GM12878 (cell line): ENCODE measurements around the gene MMP3. TPM values are rescaled to one million over a fixed set of nuclear protein-coding genes. Genes with fewer than 3 reads are reported as not detected.

Experiments used
- ATAC-seq: fragments of 200-7000 bp; cut with Tn5 transposase; 3 replicates; pipeline ENCODE4 v1.9.1; 2020; ENCODE audit warnings: mild to moderate bottlenecking, moderate library complexity
- BruUV-seq: library from RNA; stranded (reverse); fragments of 400-500 nt; replicated peaks from 2 replicates; lab custom pipeline; 2021; lab: Mats Ljungman, UMichigan
- CTCF ChIA-PET: fragments of 300-600 bp; sonication (Branson Sonifier 250); formaldehyde crosslinking; extraction: SDS; loops from one replicate; lab custom pipeline; 2021; ENCODE audit warnings: inconsistent platforms; lab: Yijun Ruan, JAX
- POLR2A ChIA-PET: fragments of 350-600 bp; formaldehyde crosslinking; extraction: SDS; loops from one replicate; lab custom pipeline; 2021; ENCODE audit warnings: inconsistent platforms; lab: Charles Lee
- RAD21 ChIA-PET: fragments of 300-600 bp; sonication (Branson Sonifier 250); formaldehyde crosslinking; loops from one replicate; lab custom pipeline; 2023; ENCODE audit warnings: antibody characterized with exemption; ENCODE audit not compliant: unreplicated experiment; lab: Charles Lee
- SMC1A ChIA-PET: fragments of 300-600 bp; sonication (Branson Sonifier 250); formaldehyde crosslinking; loops from one replicate; lab custom pipeline; 2023; ENCODE audit not compliant: unreplicated experiment, uncharacterized antibody; lab: Charles Lee
- DNase-seq: peaks from one replicate; pipeline ENCODE4 v3.0.0-alpha.2; 2011; ENCODE audit warnings: low read depth, low spot score
- FAIRE-seq: peaks from 3 replicates; lab custom pipeline; 2011; peaks lifted over from hg19 to GRCh38; lab: Jason Lieb, UNC
- H2AFZ ChIP-seq: 2 replicates; pipeline ENCODE4 v1.6.0; 2011; ENCODE audit warnings: low read depth, low read length, control low read depth; ENCODE audit not compliant: control insufficient read depth
- H3K27ac ChIP-seq: 2 replicates; pipeline ENCODE4 v1.5.1; 2011; ENCODE audit warnings: control low read depth; ENCODE audit not compliant: control insufficient read depth, insufficient read depth
- H3K27me3 ChIP-seq, 2 experiments: replicated peaks in 1 of 2; 2 replicates each; pipeline versions ENCODE4 v1.6.0 to v1.6.1; 2011; ENCODE audit warnings: low read length in 1 of 2; ENCODE audit not compliant: control insufficient read depth in 2 of 2, insufficient read depth in 2 of 2
- H3K36me3 ChIP-seq, 2 experiments: 2 replicates each; pipeline ENCODE4 v1.5.1; 2011; ENCODE audit warnings: low read length in 1 of 2; ENCODE audit not compliant: control insufficient read depth in 2 of 2, insufficient read depth in 2 of 2
- H3K4me1 ChIP-seq: 2 replicates; pipeline ENCODE4 v1.6.1; 2011; ENCODE audit warnings: mild to moderate bottlenecking, low read length, moderate library complexity, mixed read lengths; ENCODE audit not compliant: control insufficient read depth, insufficient read depth
- H3K4me2 ChIP-seq: 2 replicates; pipeline ENCODE4 v1.6.0; 2011; ENCODE audit warnings: control low read depth; ENCODE audit not compliant: control insufficient read depth, insufficient read depth
- H3K4me3 ChIP-seq: fragments of 200-600 bp; sonication (generic); 2 replicates; pipeline ENCODE4 v1.5.1; 2016
- H3K79me2 ChIP-seq: 2 replicates; pipeline ENCODE4 v1.6.0; 2011; ENCODE audit warnings: low read length; ENCODE audit not compliant: control insufficient read depth, insufficient read depth
- H3K9ac ChIP-seq: 2 replicates; pipeline ENCODE4 v1.8.0; 2011; ENCODE audit warnings: low read length, control low read depth, mixed read lengths; ENCODE audit not compliant: control insufficient read depth, insufficient read depth
- H3K9me3 ChIP-seq: replicated peaks from 3 replicates; pipeline ENCODE4 v1.5.1; 2011; ENCODE audit warnings: mild to moderate bottlenecking, low read length; ENCODE audit not compliant: control insufficient read depth, insufficient read depth
- H4K20me1 ChIP-seq: 2 replicates; pipeline ENCODE4 v1.6.0; 2011; ENCODE audit not compliant: control insufficient read depth, insufficient read depth
- ASH2L ChIP-seq: fragments of 300-600, 200-600 bp; sonication (generic); IDR thresholded peaks from 2 replicates; pipeline ENCODE4 v1.6.1; 2017; ENCODE audit warnings: low read depth, mild to moderate bottlenecking, borderline replicate concordance
- CBFB ChIP-seq: IDR thresholded peaks from 2 replicates; pipeline ENCODE4 v1.6.1; 2016; ENCODE audit warnings: antibody characterized with exemption, low read depth
- EZH2 ChIP-seq: IDR thresholded peaks from 2 replicates; pipeline ENCODE4 v1.6.1; 2012; ENCODE audit warnings: low read depth, mild to moderate bottlenecking, control low read depth, inconsistent platforms, low read length, borderline replicate concordance; ENCODE audit not compliant: control insufficient read depth
- FOXM1 ChIP-seq: IDR thresholded peaks from 2 replicates; pipeline ENCODE4 v1.6.1; 2012; ENCODE audit warnings: low read depth, mild to moderate bottlenecking, inconsistent platforms, low read length, moderate library complexity
- JUND ChIP-seq: IDR thresholded peaks from 2 replicates; pipeline ENCODE4 v1.6.1; 2012; ENCODE audit warnings: low read depth, mild to moderate bottlenecking, low read length, improper control_type of control experiment, moderate library complexity
- LARP7 ChIP-seq: fragments of 450-650 bp; IDR thresholded peaks from 2 replicates; pipeline ENCODE4 v1.6.1; 2017; ENCODE audit warnings: mild to moderate bottlenecking
- MXI1 ChIP-seq: fragments of 150-350 bp; IDR thresholded peaks from 2 replicates; pipeline ENCODE4 v1.6.1; 2011; ENCODE audit warnings: low read depth, mild to moderate bottlenecking, inconsistent platforms, low read length, improper control_type of control experiment
- NFXL1 ChIP-seq: fragments of 450-650 bp; IDR thresholded peaks from 2 replicates; pipeline ENCODE4 v1.6.1; 2017; ENCODE audit warnings: antibody characterized with exemption, mild to moderate bottlenecking, borderline replicate concordance
- PML ChIP-seq: IDR thresholded peaks from 2 replicates; pipeline ENCODE4 v1.6.1; 2012; ENCODE audit warnings: low read length, inconsistent platforms
- POU2F2 ChIP-seq: IDR thresholded peaks from 3 replicates; pipeline ENCODE4 v1.6.1; 2011; ENCODE audit warnings: low read depth, mild to moderate bottlenecking, low read length, borderline replicate concordance
- SREBF2 ChIP-seq: IDR thresholded peaks from 2 replicates; pipeline ENCODE4 v1.6.1; 2012; ENCODE audit warnings: mild to moderate bottlenecking, low read length
- STAT1 ChIP-seq: fragments of 450-650 bp; conservative IDR thresholded peaks from 2 replicates; pipeline ENCODE4 v1.6.1; 2014; ENCODE audit warnings: antibody characterized with exemption, mild to moderate bottlenecking
- TCF12 ChIP-seq: IDR thresholded peaks from 2 replicates; pipeline ENCODE4 v1.6.1; 2011; ENCODE audit warnings: low read depth, mild to moderate bottlenecking, low read length
- YY1 ChIP-seq: IDR thresholded peaks from 2 replicates; pipeline ENCODE4 v1.6.1; 2011; ENCODE audit warnings: low read depth, mild to moderate bottlenecking, low read length
- ZNF592 ChIP-seq: fragments of 450-650 bp; IDR thresholded peaks from 2 replicates; pipeline ENCODE4 v1.6.1; 2017; ENCODE audit warnings: mild to moderate bottlenecking, moderate library complexity
- WGBS: methylation state at CpG from one replicate; pipeline ENCODE4 v1.1.6; 2016; ENCODE audit warnings: low lambda C conversion rate; ENCODE audit not compliant: insufficient replicate concordance, insufficient coverage; ENCODE audit errors: missing lambda C conversion rate; 5-methylcytosine and 5-hydroxymethylcytosine counted together
- in situ Hi-C: fragments of 300-500 bp; cut with MboI; formaldehyde crosslinking; loops from 9 replicates; pipeline ENCODE4 v1.14.3; 2018; ENCODE audit warnings: mixed read lengths
- intact Hi-C: fragments of 100-400 bp; cut with micrococcal nuclease; formaldehyde crosslinking; loops from one replicate; pipeline ENCODE4 v1.14.2; 2022; ENCODE audit not compliant: unreplicated experiment
- polyA plus RNA-seq, 11 experiments: library from polyadenylated mRNA; depleted of rRNA in 4 of 11; unstranded in 6 of 11; stranded (reverse) in 5 of 11; fragments of >200 nt; fragmentation: Nextera tagmentation in 4 of 11; fragmentation: Illumina TruSeq in 1 of 11; extraction: Ambion mirVana in 4 of 11; extraction: Trizol in 1 of 11; gene quantifications; 1 replicate in 1 of 11; 2 replicates in 10 of 11; pipeline versions ENCODE4 v1.2.1 to v1.2.3, GENCODE V29; 2011 to 2016; ENCODE audit warnings: inconsistent platforms in 2 of 11, missing spikeins in 2 of 11, low read depth in 1 of 11
- total RNA-seq, 4 experiments: library from RNA; depleted of rRNA in 3 of 4; stranded (reverse); fragments of >200 nt in 3 of 4; fragmentation: Illumina TruSeq in 1 of 4; extraction: Trizol in 1 of 4; gene quantifications; 2 replicates each; pipeline versions ENCODE4 v1.2.1 to v1.2.3, GENCODE V29; 2013 to 2021
- TF ChIP-seq, protein P1 (sequence below): fragments of 450-650 bp; conservative IDR thresholded peaks from 2 replicates; pipeline ENCODE4 v1.6.1; 2017; ENCODE audit warnings: mild to moderate bottlenecking, moderate library complexity
- TF ChIP-seq, protein P2 (sequence below): fragments of 150-350 bp; IDR thresholded peaks from 2 replicates; pipeline ENCODE4 v1.6.1; 2014; ENCODE audit warnings: mild to moderate bottlenecking, low read depth, low read length

Gene MMP3
- total and polyA plus RNA-seq, 10 of the 15 experiments (the other 5 are each of a cell fraction or from before 2014, with no cell fraction given), result 0.02 to 1.2 TPM; not detected in 8

GRCh38 chr11:102806296-102806695, 37.1 kb downstream of the MMP3 start (continued):
- TF ChIP-seq, protein P1, sequence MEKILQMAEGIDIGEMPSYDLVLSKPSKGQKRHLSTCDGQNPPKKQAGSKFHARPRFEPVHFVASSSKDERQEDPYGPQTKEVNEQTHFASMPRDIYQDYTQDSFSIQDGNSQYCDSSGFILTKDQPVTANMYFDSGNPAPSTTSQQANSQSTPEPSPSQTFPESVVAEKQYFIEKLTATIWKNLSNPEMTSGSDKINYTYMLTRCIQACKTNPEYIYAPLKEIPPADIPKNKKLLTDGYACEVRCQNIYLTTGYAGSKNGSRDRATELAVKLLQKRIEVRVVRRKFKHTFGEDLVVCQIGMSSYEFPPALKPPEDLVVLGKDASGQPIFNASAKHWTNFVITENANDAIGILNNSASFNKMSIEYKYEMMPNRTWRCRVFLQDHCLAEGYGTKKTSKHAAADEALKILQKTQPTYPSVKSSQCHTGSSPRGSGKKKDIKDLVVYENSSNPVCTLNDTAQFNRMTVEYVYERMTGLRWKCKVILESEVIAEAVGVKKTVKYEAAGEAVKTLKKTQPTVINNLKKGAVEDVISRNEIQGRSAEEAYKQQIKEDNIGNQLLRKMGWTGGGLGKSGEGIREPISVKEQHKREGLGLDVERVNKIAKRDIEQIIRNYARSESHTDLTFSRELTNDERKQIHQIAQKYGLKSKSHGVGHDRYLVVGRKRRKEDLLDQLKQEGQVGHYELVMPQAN, result no peak
- no peak for TF ChIP-seq FOXM1
- no peak for TF ChIP-seq TCF12

- BruUV-seq, result no TSS peak
- H3K79me2 ChIP-seq, result no peaks in the 10 kb centered on the region
- TF ChIP-seq EZH2 (no peak), STAT1 (no peak), JUND (no peak), PML (no peak), ZNF592 (no peak), CBFB (no peak), YY1 (no peak), NFXL1 (no peak), POU2F2 (no peak), MXI1 (no peak), ASH2L (no peak), LARP7 (no peak), SREBF2 (no peak)
- TF ChIP-seq, protein P2, sequence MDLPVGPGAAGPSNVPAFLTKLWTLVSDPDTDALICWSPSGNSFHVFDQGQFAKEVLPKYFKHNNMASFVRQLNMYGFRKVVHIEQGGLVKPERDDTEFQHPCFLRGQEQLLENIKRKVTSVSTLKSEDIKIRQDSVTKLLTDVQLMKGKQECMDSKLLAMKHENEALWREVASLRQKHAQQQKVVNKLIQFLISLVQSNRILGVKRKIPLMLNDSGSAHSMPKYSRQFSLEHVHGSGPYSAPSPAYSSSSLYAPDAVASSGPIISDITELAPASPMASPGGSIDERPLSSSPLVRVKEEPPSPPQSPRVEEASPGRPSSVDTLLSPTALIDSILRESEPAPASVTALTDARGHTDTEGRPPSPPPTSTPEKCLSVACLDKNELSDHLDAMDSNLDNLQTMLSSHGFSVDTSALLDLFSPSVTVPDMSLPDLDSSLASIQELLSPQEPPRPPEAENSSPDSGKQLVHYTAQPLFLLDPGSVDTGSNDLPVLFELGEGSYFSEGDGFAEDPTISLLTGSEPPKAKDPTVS, result no peak
Observed at GRCh38 chr11:102802341-102802740, 41.1 kb downstream of the MMP3 start.

More at GRCh38 chr11:102802341-102802740, 41.1 kb downstream of the MMP3 start:
- DNase-seq (no peak), FAIRE-seq (no peak), ATAC-seq (no peak)
- intact Hi-C loops, result no loop called here
- no peaks in the 10 kb centered on the region; a peak in 1 of 4 replicates for H3K27me3 ChIP-seq
- no peaks in the 10 kb centered on the region for H3K9me3 ChIP-seq
- in situ Hi-C loops, result no loop called here
- ChIA-PET RAD21 (interaction anchor here (0.9 kb wide), 1 partner anchor 138 kb away, joined by 3 read pairs; no protein-coding TSS in a partner anchor), CTCF (interaction anchor here (0.7 to 1.5 kb wide), 2 partner anchors 18 to 22 kb away, joined by 3 to 5 read pairs; no protein-coding TSS in a partner anchor), SMC1A (interaction anchor here (1.1 kb wide), 1 partner anchor 138 kb away, joined by 3 read pairs; no protein-coding TSS in a partner anchor), POLR2A (no interaction called here)
- no peak overlapping the region for H3K4me3 ChIP-seq
- H3K4me1 ChIP-seq, result no peaks in the 10 kb centered on the region
- H3K27ac ChIP-seq, result no peak overlapping the region
- no peak overlapping the region for H3K9ac ChIP-seq
- 13% methylated on average over 2 of the region's 2 CpGs for WGBS
- no peak overlapping the region for H3K4me2 ChIP-seq
- H4K20me1 ChIP-seq, result no peaks in the 10 kb centered on the region
- no peaks in the 10 kb centered on the region for H3K36me3 ChIP-seq
- H2AFZ ChIP-seq, result no peak overlapping the region
